Pancreas (tissue), 10 donors: ENCODE data around the gene MOV10L1. TPM values are rescaled to one million over a fixed set of nuclear protein-coding genes. Genes with fewer than 3 reads are reported as not detected.
A peak's percentile ranks its signal among the peaks of the same experiment; 100 is the strongest.

Experiments used
- ATAC-seq, 4 donors: fragments of 200-7000 bp; cut with Tn5 transposase; one replicate each; pipeline versions ENCODE4 v1.8.0 to v1.9.1; 2020; ENCODE audit warnings: mild to moderate bottlenecking in 4 of 4, moderate library complexity in 4 of 4
- DNase-seq, 6 donors: peaks; one replicate each; pipeline ENCODE4 v3.0.0-alpha.2; 2020
- FAIRE-seq: peaks from 2 replicates; lab custom pipeline; 2012; peaks lifted over from hg19 to GRCh38; lab: Jason Lieb, UNC
- H3K27ac ChIP-seq, 4 donors: fragments of 200-600 bp; sonication (generic); 1 replicate in 3 of 4; 2 replicates in 1 of 4; pipeline versions ENCODE4 v1.5.0 to v1.8.0; 2020
- H3K27me3 ChIP-seq, 4 donors: fragments of 200-600 bp; one replicate each; pipeline ENCODE4 v1.8.0; 2021
- H3K36me3 ChIP-seq, 3 donors: fragments of 200-600 bp; sonication (generic) in 1 of 3; one replicate each; pipeline versions ENCODE4 v1.5.0 to v1.8.0; 2020 to 2021
- H3K4me1 ChIP-seq, 3 donors: fragments of 200-600 bp; one replicate each; pipeline ENCODE4 v1.8.0; 2021
- H3K4me3 ChIP-seq, 4 donors: fragments of 200-600 bp; sonication (generic) in 2 of 4; one replicate each; pipeline versions ENCODE4 v1.5.0 to v1.8.0; 2020 to 2021
- H3K9me3 ChIP-seq, 4 donors: fragments of 200-600 bp; one replicate each; pipeline ENCODE4 v1.8.0; 2021
- WGBS, 2 donors: extraction: QIAGEN DNeasy Blood & Tissue Kit; methylation state at CpG; one replicate each; pipeline ENCODE4 v1.1.7; 2013; 5-methylcytosine and 5-hydroxymethylcytosine counted together
- intact Hi-C, 3 donors: fragments of 100-400 bp; cut with DNase I; formaldehyde crosslinking; loops; one replicate each; pipeline versions ENCODE4 v1.11.1 to v1.14.2; 2022
- polyA plus RNA-seq, 2 donors: library from polyadenylated mRNA; stranded (reverse); fragments of 200-250 nt; gene quantifications; one replicate each; pipeline ENCODE4 v1.2.3, GENCODE V29; 2013
- total RNA-seq, 6 donors: library from RNA; stranded (reverse); fragmentation: NEBNext Ultra II Directional in 4 of 6; extraction: Animal tissue kit (Norgen Biotek cat#: 25700) in 4 of 6; gene quantifications; one replicate each; pipeline versions ENCODE4 v1.2.1 to v1.2.4, GENCODE V29; 2021 to 2023
- TF ChIP-seq, protein P1 (sequence below), 4 donors: fragments of 200-600 bp; sonication (generic) in 3 of 4; IDR thresholded peaks; one replicate each; pipeline versions ENCODE4 v1.5.0 to v1.8.0; 2021; ENCODE audit warnings: antibody characterized with exemption in 4 of 4
- donor health status: healthy with polysubstance abuse.
- donor health status: DM: no; HTN: no; CAD: no; lungs with moderate emphysema.
- donor health status: DM: no; HTN: no; CAD: no.
- donor health status: control.
- donor health status: control.
- donor health status: Bipolar disorder and iron deficiency.
- donor health status: DM: yes; HTN: yes; CAD: no.
- donor health status: DM: no; HTN: no; CAD: no.
- donor health status: DM: no; HTN: no; CAD: no.
- donor health status: DM: yes; HTN: yes; CAD: no.

MOV10L1 gene
- total and polyA plus RNA-seq, 8 donors = 0.09 to 1.9 (median 0.26) TPM; not detected in 1

GRCh38 chr22:50058906-50059880 is 30.6 kb upstream of the MOV10L1 start:
- no peak overlapping the region for H3K27ac ChIP-seq
- TF ChIP-seq, protein P1, sequence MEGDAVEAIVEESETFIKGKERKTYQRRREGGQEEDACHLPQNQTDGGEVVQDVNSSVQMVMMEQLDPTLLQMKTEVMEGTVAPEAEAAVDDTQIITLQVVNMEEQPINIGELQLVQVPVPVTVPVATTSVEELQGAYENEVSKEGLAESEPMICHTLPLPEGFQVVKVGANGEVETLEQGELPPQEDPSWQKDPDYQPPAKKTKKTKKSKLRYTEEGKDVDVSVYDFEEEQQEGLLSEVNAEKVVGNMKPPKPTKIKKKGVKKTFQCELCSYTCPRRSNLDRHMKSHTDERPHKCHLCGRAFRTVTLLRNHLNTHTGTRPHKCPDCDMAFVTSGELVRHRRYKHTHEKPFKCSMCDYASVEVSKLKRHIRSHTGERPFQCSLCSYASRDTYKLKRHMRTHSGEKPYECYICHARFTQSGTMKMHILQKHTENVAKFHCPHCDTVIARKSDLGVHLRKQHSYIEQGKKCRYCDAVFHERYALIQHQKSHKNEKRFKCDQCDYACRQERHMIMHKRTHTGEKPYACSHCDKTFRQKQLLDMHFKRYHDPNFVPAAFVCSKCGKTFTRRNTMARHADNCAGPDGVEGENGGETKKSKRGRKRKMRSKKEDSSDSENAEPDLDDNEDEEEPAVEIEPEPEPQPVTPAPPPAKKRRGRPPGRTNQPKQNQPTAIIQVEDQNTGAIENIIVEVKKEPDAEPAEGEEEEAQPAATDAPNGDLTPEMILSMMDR (IDR thresholded peaks at IDR 0.05) = no peak
- whole genome bisulfite sequencing, 2 donors = 43 to 51% methylated on average over 30 to 31 of the region's 31 CpGs
- H3K4me1 ChIP-seq = no peaks in the 10 kb centered on the region
- FAIRE-seq (no peak), DNase-seq (no peak), ATAC-seq (no peak)
- H3K9me3 ChIP-seq = no peaks in the 10 kb centered on the region
- intact Hi-C loops = no loop called here
- H3K4me3 ChIP-seq = no peak overlapping the region
- peaks cover 0 to 7% (median 0%) of the 10 kb centered on the region in 4 donors for H3K27me3 ChIP-seq
- H3K36me3 ChIP-seq = no peaks in the 10 kb centered on the region

GRCh38 chr22:50059881-50060262 is 29.9 kb upstream of the MOV10L1 start:
- 83 to 85% methylated on average over 7 of the region's 7 CpGs for WGBS, 2 donors
- FAIRE-seq (no peak), DNase-seq (no peak), ATAC-seq (no peak)
- Histone ChIP-seq H3K36me3 (no peaks in the 10 kb centered on the region), H3K4me3 (no peak overlapping the region), H3K27ac (no peak overlapping the region), H3K27me3 (peaks cover 0 to 7% (median 0%) of the 10 kb centered on the region in 4 donors), H3K4me1 (no peaks in the 10 kb centered on the region), H3K9me3 (no peaks in the 10 kb centered on the region)
- TF ChIP-seq, protein P1 (IDR thresholded peaks at IDR 0.05) = no peak
- intact Hi-C loops = no loop called here

- WGBS, 2 donors = 33 to 35% methylated on average over 28 of the region's 28 CpGs
- H3K9me3 ChIP-seq = no peaks in the 10 kb centered on the region
- intact Hi-C loops = no loop called here
- H3K4me1 ChIP-seq = no peaks in the 10 kb centered on the region
- H3K27ac ChIP-seq = no peak overlapping the region
- H3K36me3 ChIP-seq = no peaks in the 10 kb centered on the region
- peaks cover 0 to 7% (median 0%) of the 10 kb centered on the region in 4 donors for H3K27me3 ChIP-seq
- ATAC-seq (peak; percentile 45 to 83 (median 78)), DNase-seq (peak in 5 of 6 donors; percentile 42 to 78 (median 64)), FAIRE-seq (no peak)
- H3K4me3 ChIP-seq = no peak overlapping the region
- TF ChIP-seq, protein P1 (IDR thresholded peaks at IDR 0.05) = no peak
Measured at GRCh38 chr22:50060441-50061140, 29.2 kb upstream of the MOV10L1 start.

- no peak for DNase-seq
- no peak overlapping the region for H3K27ac ChIP-seq
- no peaks in the 10 kb centered on the region for H3K4me1 ChIP-seq
- H3K27me3 ChIP-seq = peaks cover 0 to 7% (median 0%) of the 10 kb centered on the region in 4 donors
- WGBS, 2 donors = 79 to 83% methylated on average over 27 of the region's 27 CpGs
- H3K36me3 ChIP-seq = no peaks in the 10 kb centered on the region
- no peak for FAIRE-seq
- no peak overlapping the region for H3K4me3 ChIP-seq
- TF ChIP-seq, protein P1 (IDR thresholded peaks at IDR 0.05) = no peak
- no peaks in the 10 kb centered on the region for H3K9me3 ChIP-seq
- ATAC-seq = no peak
- intact Hi-C loops = no loop called here
Measured at GRCh38 chr22:50061141-50061823, 28.5 kb upstream of the MOV10L1 start.
